NCI-H1930 (cell line): Measurements from ENCODE around the gene MEIS2.
A peak's percentile ranks its signal among the peaks of the same experiment; 100 is the strongest.

Experiments used
- DNase-seq, 2 experiments: peaks; one replicate each; lab custom pipeline; 2025; lab: John Stamatoyannopoulos, UW

The MEIS2 gene

GRCh38 chr15:36933255-36933990, 166.9 kb downstream of the MEIS2 start:
- no peak for DNase-seq

- no peak for DNase-seq
These were observed 168.3 kb downstream of the MEIS2 start for GRCh38 chr15:36932070-36932469.

- DNase-seq: no peak
These were observed 168.9 kb downstream of the MEIS2 start for GRCh38 chr15:36931434-36931833.

GRCh38 chr15:36926427-36926825, 173.9 kb downstream of the MEIS2 start:
- DNase-seq: peak; percentile 73

GRCh38 chr15:36925653-36926426, 174.5 kb downstream of the MEIS2 start:
- DNase-seq: peak; percentile 68 to 82

- no peak for DNase-seq
These were observed 175.3 kb downstream of the MEIS2 start for GRCh38 chr15:36925049-36925448.

- DNase-seq: no peak
These were observed 176.3 kb downstream of the MEIS2 start for GRCh38 chr15:36924034-36924433.

- no peak for DNase-seq
These were observed 178.8 kb downstream of the MEIS2 start for GRCh38 chr15:36921484-36922091.

GRCh38 chr15:36917411-36918267, 182.7 kb downstream of the MEIS2 start:
- no peak for DNase-seq

GRCh38 chr15:36914960-36915808, 185.2 kb downstream of the MEIS2 start:
- DNase-seq: no peak

- DNase-seq: no peak
These were observed 185.9 kb downstream of the MEIS2 start for GRCh38 chr15:36914466-36914865.

GRCh38 chr15:36912311-36912712, 188.0 kb downstream of the MEIS2 start:
- DNase-seq: no peak

GRCh38 chr15:36911322-36911944, 188.9 kb downstream of the MEIS2 start:
- DNase-seq: no peak

- DNase-seq: no peak
These were observed 191.4 kb downstream of the MEIS2 start for GRCh38 chr15:36908991-36909390.

GRCh38 chr15:36907295-36907694, 193.1 kb downstream of the MEIS2 start:
- no peak for DNase-seq

- DNase-seq: no peak
These were observed 194.4 kb downstream of the MEIS2 start for GRCh38 chr15:36905908-36906307.

- DNase-seq: no peak
These were observed 195.6 kb downstream of the MEIS2 start for GRCh38 chr15:36904715-36905114.

- no peak for DNase-seq
These were observed 196.3 kb downstream of the MEIS2 start for GRCh38 chr15:36903922-36904556.

GRCh38 chr15:36903195-36903594, 197.2 kb downstream of the MEIS2 start:
- DNase-seq: no peak

- DNase-seq: no peak
These were observed 199.3 kb downstream of the MEIS2 start for GRCh38 chr15:36901012-36901411.
